Omental fat pad (tissue), 4 donors: ENCODE data around the gene KCNT1. TPM values are rescaled to one million over a fixed set of nuclear protein-coding genes. Genes with fewer than 3 reads are reported as not detected.

ENCODE experiments used
- ATAC-seq: fragments of 150-250 bp; one replicate; pipeline ENCODE4 v1.9.1; 2016; ENCODE audit warnings: mild to moderate bottlenecking, moderate library complexity; ENCODE audit not compliant: low FRiP score
- DNase-seq: peaks from one replicate; pipeline ENCODE4 v3.0.0-alpha.2; 2019; ENCODE audit warnings: low spot score
- total RNA-seq, 4 donors: library from RNA; depleted of rRNA; stranded (reverse); fragments of >200 nt; gene quantifications; one replicate each; pipeline ENCODE4 v1.1.0, GENCODE V29; 2016
- TF ChIP-seq, protein P1 (sequence below), 3 donors: fragments of 450-650 bp; IDR thresholded peaks; one replicate each; pipeline ENCODE4 v1.5.1; 2016 to 2017; ENCODE audit warnings: antibody characterized with exemption in 3 of 3, mild to moderate bottlenecking in 3 of 3, moderate library complexity in 2 of 3

Gene KCNT1
- total RNA-seq, 4 donors from 2014 or later: 0.24 to 0.95 TPM; not detected in 2

DNA sequence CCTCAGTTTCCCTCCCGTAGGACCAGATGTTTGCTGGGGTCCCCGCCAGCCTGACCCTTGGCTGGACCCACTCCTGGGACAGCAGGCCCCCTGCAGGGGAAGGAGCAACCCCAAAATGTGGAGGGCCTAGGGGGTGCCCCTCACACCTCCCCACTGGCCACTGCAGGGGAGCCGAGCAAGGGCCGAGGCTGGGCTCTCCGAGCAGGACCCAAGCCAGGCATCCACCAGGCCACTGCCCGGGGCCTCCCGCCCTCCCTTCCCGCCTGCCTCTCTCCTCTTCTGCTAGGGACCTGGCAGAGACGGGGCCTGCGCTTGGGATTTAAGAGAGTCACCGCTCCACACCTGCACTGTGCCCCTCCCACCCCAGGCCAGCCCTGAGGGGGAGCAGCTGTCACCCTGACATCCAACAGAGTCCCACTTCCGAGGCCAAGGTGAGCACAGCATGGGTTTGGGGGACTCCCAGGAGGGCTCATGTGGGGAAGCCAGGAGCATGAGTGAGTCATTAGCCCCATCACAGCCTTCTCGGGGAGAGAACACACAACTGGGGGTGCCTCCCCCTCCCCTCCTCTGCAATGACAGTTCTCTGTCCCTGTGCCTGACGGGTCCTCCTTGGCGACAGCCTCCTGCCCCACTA, 18.5 kb upstream of the KCNT1 start:
- DNase-seq (no peak), ATAC-seq (no peak)
- TF ChIP-seq, protein P1, sequence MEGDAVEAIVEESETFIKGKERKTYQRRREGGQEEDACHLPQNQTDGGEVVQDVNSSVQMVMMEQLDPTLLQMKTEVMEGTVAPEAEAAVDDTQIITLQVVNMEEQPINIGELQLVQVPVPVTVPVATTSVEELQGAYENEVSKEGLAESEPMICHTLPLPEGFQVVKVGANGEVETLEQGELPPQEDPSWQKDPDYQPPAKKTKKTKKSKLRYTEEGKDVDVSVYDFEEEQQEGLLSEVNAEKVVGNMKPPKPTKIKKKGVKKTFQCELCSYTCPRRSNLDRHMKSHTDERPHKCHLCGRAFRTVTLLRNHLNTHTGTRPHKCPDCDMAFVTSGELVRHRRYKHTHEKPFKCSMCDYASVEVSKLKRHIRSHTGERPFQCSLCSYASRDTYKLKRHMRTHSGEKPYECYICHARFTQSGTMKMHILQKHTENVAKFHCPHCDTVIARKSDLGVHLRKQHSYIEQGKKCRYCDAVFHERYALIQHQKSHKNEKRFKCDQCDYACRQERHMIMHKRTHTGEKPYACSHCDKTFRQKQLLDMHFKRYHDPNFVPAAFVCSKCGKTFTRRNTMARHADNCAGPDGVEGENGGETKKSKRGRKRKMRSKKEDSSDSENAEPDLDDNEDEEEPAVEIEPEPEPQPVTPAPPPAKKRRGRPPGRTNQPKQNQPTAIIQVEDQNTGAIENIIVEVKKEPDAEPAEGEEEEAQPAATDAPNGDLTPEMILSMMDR (IDR thresholded peaks at IDR 0.05): no peak

DNA sequence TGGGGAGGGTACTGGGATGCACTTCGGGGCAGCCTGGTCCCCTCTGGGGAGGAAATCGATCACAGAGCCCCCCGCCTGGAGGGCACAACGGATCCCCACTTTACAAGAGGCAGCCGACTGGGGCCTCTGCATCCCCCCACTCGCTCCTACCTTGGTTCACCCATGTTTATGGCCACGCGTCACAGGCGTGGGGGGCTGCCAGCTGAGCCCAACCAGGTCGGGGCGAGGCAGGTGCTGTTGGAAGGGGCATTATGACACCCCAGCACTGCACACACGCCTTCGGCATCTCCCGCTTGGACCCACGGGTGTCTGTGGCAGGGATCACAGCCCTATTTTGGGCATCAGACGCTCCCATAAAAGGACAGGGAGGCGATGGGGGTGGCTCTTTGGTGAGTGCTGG, 17.3 kb upstream of the KCNT1 start:
- TF ChIP-seq, protein P1 (IDR thresholded peaks at IDR 0.05): no peak
- DNase-seq (no peak), ATAC-seq (no peak)

DNA sequence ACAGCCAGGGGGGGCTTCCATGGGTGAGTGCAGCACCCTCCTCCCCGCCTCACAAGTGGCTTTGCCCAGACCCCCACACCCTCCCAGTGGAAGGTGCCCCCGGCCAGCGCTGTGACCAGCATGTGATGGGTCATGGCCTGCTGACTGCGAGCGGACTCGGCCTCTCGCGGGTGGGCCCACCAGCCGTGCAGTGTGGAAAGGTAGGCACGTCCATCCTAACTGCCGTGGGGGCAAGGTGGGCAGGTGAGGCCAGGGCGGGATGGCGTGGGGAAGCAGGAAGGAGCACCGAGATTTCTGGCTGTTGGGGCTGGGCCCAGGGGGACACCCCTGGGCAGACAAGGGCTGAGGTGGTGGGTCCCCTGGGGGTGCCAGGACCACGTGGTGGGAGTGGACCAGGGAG, 14.8 kb upstream of the KCNT1 start:
- TF ChIP-seq, protein P1 (IDR thresholded peaks at IDR 0.05): no peak
- no peak for DNase-seq
- no peak for ATAC-seq

DNA sequence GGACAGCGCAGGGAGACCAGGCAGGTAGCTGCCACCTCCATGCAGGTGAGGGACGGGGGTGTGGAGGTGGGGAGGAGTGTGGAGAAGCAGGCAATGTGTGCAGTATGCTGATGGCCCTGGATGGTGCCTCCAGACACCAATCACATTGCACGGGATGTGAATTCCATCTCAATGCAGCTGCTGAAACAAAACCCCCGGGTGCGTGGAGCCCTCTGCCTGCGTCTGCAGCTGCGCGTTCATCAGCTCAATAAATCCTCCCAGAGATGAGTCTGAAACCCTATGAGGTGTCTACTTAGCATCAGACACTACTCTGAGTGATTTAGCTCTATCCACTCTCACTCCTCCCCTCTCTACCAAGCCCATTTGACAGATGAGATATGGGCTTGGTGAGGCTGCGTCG, 13.0 kb upstream of the KCNT1 start:
- TF ChIP-seq, protein P1 (IDR thresholded peaks at IDR 0.05): no peak
- DNase-seq (no peak), ATAC-seq (no peak)

DNA sequence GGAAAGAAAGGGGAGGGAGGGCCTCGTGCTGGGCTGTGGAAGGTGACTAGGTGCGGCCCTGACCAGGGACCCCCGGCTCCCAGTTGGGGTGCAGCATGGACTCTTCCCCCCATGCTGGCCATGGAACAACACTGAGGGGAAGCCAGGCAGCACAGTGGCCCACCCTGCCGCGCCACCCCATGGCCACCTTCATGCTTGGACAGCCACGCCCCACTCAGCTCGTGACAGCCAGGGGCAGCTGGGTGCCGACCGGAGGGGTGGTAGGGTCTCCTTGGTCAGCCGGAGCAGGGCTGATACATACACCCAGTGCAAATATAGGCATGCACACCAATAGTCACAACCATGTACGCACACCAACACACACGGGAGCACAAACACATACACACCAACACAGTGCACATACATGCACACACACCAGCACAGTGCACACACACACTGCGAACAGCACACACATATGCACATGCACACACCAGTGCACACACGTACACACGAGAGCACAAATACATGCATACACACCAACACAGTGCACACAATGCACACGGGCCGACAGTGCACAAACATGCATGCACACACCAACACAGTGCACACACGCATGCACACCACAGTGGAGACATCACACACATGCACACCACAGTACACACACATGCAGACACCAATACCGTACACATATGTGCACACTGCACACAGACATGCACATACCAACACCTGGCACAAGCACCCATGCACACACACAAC, 11.0 kb upstream of the KCNT1 start:
- DNase-seq: no peak
- TF ChIP-seq, protein P1 (IDR thresholded peaks at IDR 0.05): no peak

DNA sequence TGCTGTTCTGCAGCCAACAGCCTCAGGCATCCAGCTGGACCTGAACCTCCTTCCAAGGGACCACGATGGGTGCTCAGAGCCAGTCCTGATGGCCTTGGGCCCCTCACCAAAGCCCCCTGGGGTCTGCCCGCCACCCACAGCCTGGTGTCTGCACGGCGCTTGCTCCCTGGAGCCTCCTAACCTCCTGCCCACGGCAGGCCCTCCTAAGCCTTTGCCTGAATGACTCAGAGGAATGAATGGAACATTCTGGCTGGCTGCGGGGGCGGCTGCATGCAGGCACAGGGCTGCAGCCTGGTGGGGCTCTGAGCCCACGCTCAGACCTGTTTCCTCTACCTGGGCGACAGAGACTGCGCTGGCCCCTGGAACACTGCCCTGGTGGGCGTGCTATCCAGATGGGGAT, 9.6 kb upstream of the KCNT1 start:
- ATAC-seq: no peak
- no peak for DNase-seq
- TF ChIP-seq, protein P1 (IDR thresholded peaks at IDR 0.05): no peak

More for the DNA sequence above, 11.0 kb upstream of the KCNT1 start:
- no peak for ATAC-seq

DNA sequence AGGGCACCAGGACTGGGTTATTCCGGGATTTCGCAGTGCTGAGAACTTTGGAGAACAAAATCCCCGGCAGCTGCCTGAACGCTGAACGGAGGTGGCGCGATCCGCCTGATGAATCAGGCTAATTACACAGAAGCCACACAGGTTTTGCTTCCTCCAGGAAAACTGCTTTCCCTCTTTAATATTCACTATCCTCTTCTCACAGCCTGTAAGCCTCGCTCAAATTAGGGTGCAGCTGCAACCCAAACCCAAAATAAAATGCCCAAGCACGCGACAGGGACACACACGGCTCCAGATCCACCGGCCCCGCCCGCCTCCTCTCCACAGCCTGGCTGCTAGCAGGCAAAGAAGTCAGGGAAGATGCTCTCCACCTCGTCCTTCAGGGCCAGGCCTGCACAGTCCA, 8.7 kb upstream of the KCNT1 start:
- DNase-seq (no peak), ATAC-seq (no peak)
- TF ChIP-seq, protein P1 (IDR thresholded peaks at IDR 0.05): no peak
